ENCODE measurements around the gene TENM4.

GRCh38 chr11:79113054-79113690 is 327.7 kb downstream of the TENM4 start:
- TF ChIP-seq, protein P1, sequence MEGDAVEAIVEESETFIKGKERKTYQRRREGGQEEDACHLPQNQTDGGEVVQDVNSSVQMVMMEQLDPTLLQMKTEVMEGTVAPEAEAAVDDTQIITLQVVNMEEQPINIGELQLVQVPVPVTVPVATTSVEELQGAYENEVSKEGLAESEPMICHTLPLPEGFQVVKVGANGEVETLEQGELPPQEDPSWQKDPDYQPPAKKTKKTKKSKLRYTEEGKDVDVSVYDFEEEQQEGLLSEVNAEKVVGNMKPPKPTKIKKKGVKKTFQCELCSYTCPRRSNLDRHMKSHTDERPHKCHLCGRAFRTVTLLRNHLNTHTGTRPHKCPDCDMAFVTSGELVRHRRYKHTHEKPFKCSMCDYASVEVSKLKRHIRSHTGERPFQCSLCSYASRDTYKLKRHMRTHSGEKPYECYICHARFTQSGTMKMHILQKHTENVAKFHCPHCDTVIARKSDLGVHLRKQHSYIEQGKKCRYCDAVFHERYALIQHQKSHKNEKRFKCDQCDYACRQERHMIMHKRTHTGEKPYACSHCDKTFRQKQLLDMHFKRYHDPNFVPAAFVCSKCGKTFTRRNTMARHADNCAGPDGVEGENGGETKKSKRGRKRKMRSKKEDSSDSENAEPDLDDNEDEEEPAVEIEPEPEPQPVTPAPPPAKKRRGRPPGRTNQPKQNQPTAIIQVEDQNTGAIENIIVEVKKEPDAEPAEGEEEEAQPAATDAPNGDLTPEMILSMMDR (IDR thresholded peaks at IDR 0.05): no peak
- no peak for TF ChIP-seq POLR2A (IDR thresholded peaks at IDR 0.05)

Measured in heart left ventricle (tissue), 13 donors.